HG02763 (cell line): ENCODE results near the gene TNIP1.

Experiments used
- ATAC-seq: cut with Tn5 transposase; IDR thresholded peaks from one replicate; pipeline ENCODE4 v1.9.1; 2021; ENCODE audit warnings: mild to moderate bottlenecking, moderate library complexity; ENCODE audit not compliant: unreplicated experiment

The TNIP1 gene

DNA sequence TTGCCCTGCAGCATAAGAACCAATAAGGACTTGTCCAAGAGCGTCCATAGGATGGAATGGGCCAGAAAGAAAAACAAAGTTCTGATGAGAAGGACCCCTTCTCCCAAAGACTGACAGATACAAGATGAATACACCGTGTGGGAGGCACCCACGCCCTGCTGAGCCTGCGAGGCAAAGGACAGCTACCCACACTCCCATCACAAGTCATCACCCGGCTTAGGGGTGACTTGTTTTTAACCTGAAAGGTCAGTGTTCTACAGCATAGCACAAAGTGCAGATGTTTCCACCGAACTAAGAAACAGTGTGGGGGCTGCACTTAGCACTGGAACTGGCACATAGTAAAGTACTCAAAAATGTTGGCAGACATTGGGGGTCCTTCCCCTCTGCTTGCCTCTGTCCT is 13.9 kb downstream of the TNIP1 start:
- no peak for ATAC-seq

DNA sequence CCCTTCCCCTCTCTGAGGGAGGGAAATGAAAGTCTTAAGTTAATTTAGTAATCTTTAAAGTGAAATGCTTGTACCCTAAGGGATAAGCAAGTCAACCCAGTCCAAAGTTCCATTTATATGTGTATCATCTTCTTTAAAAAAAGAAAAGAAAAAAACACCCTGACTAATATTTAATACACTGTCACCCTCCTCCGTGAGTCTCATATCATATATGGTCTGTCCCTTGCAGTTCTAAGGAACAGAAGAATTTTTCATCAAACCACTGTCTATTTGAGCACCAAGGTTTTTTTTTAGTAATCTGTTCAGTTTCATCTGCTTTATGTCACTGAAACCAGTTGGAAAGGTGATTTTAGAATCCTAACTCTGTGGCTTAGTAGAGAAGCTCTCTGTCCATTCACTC is 15.2 kb downstream of the TNIP1 start:
- ATAC-seq: no peak

DNA sequence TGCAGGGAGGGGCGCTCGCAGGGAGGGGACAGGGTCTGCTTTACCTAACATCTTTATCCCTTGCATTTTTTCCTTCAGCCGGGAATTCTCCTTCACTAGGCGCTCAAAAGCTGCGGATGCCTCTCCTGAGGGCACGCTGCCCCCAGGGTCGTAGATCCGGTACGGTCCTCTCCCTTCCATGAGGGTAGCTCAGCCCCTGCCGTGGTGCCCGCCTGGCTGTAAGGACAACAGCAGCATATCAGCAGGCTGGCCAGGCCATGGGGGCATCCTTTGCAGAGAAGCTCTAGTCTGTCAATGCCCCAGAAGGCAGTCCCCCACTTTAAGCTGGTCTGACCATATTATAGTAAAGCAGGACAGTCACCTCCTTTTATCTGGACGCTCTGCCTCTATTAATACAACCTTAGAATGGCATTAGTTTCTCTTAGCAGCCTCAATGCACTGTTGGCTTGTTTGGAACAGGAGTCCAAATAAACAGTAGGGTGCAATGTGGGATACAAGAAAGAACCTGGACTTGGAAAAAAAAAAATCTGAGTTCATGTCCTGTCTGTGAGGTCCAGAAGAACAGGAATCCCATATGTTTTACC is 15.8 kb downstream of the TNIP1 start:
- no peak for ATAC-seq

DNA sequence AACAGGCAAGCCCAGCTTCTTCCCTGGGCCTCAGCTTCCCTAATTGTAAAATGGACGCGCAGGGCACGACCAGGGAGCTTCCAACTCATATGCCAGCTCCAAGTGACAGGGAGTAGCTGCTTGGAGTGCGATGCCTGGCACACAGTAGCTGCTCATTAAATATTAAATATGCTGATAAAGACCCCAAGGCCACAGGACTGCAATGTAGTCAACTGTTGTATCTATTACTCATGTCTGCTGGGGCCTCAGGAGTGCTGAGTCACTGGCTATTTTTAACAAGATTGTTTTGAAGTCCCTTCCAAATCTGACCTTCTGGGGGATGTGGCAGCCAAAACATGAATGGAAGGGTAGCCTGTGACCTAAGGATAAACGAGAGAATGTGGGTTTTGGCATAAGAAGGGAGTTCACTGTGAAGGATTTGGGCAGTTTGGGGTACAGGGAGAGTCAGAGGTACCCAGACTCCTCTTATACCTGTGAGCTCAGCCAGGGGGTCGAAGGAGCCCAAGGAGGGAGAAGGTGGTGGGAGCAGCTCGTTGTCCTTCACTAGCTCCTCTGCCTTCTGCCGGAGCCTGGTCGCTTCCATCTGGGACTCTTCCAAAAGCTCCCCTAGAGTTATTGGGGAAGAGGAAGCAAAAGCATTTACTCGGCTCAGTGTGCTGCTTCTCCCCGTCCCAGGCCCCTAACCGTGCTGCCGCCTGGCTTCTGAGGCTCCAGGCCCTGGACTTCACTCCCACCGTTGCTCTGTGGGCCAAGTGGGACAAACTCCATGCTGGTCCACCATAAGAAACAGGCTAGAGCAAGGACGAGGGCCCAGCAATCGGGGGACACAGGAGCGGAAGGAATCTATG is 17.5 kb downstream of the TNIP1 start:
- no peak for ATAC-seq

DNA sequence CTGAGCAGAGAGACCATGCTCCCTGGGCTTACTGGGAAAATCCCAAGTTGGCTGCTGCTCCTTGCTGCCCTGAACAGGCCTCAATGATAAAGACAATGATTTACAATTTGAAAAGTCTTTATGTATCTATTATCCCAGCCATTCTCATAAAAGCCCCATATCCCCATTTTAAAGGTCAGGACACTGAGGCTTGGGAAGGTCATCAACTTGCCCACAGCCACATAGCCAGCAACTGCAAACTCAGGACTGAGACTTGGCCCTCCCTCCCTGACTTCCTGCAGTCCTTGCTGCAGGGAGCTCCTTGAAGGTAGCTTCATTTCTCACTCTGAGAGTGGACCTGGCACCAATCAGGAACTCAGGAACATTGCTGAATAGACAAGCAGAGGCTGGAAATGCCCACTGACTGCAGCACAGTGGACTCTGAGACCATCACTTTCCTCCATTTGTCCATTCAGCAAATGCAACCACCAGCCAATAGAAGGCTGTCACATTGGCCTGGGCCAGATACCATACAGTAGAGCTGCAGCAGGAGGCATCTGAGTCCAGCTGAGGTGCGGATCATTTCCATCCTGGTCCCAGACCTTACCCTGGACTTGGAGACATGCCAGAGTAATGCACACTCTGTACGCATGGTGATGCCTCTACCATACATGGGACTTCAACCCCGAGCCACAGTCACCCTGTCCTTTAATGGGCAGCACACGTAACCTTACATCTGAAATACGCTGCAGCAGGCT is 18.3 kb downstream of the TNIP1 start:
- no peak for ATAC-seq

DNA sequence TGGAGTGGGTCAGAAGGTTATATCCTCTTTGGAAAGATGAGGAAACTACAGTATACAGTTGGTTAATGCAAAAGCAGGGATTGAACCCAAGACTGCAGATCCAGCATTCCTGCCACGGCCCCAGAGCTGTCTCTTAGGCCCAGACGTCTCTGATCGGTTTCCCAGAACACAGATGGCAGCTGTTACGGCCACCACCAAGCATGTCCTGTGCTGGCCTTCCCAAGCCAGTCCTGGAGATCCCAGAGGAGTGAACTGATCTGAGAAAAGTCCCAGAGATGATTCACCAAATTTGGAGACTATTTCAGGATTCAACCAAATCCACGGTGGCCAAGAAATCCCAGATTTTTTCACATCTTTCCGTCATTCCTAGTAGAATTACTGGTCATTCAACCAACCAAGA is 20.1 kb downstream of the TNIP1 start:
- ATAC-seq: no peak

DNA sequence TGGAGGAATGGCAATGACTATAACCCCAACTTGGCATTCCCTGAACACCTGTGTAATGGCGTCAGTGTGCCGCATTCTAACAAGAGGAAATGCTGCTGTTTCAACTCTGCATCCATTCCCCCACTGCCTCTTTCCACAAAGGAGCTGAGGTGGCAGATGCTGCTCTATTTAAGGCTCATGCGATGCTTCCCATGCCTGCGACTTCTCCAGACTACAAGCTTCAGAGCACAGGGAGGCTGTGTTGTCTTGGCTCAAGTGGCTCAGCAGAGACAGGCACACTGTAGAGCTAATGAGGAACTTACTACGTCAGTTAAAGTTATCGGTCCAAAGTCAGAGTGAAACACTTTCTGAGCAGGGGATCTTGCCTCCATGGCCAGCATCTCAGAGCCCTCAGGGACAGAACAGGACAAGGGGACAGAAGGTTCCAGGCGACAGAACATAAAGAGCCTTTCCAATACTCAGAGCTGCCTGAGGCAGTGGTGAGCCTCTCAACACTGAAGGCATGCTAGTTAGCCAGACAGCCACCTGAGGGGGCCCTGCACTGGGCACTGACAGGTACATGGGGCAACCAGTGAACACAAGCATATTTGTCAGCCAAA is 21.8 kb downstream of the TNIP1 start:
- ATAC-seq: no peak

DNA sequence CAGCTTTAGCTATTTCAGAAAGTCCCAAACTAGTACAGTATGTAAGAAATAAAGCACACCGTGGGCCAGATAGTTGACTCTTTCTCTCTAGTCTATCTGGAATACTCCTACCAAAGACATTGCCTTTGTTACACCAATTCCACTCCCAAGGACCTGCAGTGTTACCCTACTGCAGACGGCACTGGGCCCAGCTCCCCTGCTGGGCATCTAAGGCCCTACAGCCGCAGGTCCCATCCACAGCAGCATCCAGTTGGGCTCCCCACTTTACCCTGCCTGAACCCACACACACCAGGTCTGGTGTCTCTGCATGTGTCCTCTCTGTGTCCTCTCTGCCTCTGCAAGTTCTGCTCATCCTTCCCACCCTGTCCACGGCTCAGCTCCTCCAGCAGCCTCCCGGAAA is 22.5 kb downstream of the TNIP1 start:
- no peak for ATAC-seq

DNA sequence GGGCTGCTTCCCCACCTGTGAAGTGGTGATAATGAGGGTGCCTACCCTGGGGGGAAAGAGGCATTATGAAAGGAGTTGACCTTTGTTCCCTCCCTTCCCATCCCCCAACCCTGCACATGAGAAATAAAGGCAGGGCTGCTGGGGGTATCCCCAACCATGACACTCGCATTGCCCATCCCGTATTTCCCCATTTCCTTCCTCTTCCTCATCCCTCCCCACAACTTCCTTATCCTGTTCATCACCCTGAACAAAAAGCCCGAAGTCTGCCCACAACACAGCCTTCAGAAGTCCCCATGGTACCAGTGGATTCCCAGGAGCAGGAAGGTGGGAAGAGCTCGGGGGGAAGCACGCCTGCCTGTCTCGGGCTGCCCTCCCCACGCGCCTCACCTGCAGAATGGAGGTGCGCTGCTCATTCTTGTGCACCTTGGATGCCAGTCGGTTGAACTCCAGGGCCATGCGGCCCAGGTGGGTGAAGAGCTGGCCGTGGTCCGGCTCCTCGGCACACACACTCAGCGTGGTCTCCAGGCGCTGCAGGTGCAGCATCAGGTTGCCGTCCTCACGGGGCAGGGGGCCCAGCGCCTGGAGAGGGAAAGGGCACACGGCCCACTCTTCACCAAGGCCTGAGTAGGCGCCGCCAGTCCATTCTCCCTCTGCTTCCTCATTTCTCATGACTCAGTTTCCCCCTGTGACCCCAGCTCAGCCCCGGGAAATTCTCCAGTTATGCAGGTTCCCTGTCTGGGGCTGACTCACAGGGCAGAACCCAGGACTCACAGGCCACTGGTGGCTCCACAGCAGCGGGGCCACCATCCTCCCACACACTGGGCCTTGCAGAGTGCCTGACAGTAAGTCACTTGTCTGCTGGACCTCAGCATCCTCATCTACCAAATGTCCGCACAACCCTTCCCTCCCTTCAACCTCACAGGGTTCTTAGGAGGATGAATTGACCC is 24.2 kb downstream of the TNIP1 start:
- no peak for ATAC-seq

DNA sequence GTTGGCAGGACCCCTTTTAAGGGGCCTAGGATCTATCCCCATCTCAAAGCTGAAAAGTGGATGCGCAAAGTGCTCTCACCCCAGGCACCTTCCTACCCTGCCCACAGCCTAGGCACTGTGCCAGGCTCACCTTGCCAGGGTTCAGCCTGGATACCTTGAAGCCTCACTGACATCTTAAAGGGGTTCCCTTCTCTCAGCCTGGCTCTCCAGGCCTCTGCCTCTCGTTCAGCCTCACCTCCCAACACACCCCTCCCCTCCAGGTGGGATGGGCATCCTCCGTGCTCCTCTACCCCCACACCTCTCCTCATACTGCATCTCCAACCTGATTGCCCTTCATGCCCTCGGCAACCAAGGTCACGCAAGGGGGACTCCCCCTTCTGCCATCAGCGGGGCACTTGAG is 25.5 kb downstream of the TNIP1 start:
- ATAC-seq: no peak

DNA sequence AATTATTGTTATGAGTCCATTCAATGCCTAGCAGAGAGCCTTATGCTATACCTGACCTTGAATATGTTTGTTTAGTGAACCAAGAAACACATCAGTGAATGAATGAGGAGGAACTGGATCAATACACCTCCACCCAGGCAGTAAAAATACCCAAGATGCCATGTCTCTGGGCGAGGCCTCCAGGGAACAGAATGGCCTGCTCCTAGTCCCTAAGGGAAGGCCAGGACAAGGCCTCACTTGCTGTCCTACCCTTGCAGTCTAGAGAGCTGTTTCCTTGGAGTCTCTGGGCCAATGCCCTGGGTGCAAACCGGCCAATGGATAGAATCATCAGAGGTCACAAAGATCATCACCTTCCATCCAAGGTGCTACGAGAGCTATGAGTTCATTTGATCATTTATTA is 26.1 kb downstream of the TNIP1 start:
- no peak for ATAC-seq

DNA sequence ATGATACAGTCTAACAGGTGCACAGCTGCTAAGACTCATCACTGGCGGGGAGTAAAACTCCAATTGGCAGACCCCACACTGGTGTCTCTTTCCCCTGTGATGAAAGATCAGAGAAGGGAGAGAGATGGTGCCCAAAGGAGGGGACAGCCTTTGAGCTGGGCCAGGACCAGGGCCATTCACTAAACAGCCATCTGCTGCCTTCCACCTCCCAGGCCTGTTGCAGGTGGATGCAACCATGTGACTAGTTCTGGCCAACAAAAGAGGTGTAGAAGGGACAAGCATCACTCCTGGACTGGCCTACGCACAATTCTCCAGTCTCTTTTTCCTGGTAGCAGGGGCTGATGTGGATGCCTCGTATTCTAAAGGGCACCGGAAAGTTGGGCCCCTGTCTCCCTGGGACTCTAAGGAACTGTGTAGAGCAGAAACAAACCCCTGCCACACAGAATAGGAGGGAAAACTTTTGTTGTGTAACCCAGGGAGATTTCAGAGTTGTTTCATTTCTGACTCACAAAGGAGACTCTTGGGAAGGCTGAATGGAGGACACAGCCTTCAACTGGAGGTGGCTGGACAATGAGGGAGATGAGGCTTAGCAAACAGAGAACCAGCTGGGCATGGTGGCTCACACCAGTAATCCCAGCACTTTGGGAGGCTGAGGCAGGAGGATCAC is 26.9 kb downstream of the TNIP1 start:
- ATAC-seq: no peak

DNA sequence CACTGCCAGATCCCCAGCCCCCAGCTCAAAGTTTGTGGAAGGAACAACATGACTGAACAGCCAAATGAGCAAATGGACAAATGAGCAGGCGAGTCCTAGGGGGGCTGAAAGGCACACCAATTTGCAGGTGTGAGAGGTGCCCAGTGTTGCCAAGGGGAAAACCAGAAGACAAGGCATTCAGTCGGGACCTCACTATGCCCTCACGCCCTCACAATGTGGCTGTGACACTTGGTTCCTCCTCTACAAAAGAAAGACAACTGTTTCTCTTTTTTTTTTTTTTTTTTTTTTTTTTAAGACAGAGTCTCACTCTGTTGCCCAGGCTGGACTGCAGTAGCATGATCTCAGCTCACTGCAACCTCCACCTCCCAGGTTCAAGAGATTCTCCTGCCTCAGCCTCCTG is 28.0 kb downstream of the TNIP1 start:
- ATAC-seq: no peak

DNA sequence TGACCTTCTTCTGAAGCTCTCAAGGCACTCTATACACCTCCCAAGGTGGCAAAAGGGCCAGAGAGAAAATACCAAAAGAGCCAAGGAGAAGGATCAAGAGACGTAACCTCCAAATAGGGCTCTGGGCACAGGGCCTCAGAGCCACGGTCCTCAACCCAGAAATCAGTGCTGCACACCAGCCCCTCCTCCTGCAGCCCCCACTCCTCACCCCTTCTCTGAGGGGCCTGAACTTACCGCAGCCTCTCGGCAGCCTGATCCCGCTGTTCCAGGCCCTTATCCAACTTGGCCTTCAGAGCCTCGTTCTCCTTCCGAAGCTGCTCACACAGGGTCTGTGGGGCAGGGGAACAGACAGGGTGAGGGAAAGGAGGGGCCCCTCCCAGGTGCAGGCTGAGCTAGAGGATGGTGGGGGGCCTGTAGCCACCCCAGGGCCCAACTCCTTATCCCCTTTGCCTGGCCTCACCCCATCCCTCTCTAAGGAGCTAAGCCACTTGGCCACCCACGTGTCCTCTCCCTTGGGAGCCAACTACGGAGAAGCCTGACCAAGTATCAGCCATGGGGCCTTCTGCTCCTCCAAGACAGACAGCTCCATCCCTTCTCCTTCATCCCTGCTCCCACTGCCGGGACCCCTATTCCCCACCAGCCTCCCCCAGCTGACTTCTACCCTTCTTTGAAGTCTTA is 28.8 kb downstream of the TNIP1 start:
- ATAC-seq: no peak

DNA sequence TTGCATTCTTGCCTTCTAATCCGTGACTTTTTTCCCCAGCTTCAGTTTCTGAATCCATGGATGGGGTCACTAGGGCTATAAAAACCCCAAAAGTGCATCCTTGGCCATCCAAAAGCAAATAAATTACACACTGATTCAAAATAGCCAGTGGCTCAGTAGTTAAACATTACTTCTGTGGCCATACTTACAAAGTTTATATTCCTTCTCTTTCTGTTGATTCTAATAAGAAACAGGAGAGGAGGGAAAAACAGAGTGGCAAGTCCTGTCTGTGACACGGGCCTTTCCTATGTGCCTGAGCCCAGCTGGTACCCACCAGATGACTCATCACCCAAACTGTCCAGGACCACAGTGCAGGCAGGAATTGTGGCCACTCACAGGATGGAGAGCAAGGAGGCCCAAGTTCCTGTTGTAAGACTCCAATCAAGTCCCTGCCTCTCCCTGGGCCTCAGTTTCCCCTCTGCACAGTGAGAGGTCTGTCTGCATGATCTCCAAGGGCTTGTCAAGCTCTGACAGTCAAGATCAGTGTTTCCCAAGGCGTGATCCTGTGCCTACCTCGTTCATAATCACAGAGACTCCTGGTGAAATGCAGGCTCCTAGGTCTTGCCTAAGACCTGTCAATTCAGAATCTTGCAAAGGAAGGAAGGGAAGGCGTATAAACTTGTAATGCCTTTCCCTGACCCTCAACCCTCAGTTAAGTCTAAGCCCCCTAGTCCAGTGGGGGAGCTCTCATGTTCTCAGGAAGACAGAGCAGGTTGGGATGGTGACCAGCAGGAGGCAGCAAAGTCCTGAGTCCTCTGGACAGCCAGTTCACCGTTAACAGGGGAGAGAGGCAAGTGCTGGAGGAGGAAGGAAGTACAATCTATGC is 29.5 kb downstream of the TNIP1 start:
- ATAC-seq: peak; percentile 67

DNA sequence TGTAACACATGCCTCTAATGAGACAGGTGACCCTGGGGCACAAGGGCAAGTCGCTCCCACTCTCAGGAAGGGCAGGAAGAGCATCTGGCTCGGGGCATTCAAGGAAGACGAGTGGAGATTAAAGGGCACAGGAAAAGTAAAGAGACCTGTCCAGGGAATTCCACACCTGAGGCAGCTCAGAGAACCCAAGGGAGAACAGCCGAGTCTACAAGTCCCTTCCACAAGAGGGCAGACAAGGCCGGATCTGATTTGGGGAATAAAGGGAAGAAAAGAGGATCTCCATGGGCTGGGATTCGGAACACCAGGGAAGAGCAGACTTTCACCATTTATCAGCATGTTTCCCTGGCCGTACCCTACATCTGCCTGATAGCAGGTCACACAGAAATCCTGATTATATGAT is 32.3 kb downstream of the TNIP1 start:
- ATAC-seq: no peak

DNA sequence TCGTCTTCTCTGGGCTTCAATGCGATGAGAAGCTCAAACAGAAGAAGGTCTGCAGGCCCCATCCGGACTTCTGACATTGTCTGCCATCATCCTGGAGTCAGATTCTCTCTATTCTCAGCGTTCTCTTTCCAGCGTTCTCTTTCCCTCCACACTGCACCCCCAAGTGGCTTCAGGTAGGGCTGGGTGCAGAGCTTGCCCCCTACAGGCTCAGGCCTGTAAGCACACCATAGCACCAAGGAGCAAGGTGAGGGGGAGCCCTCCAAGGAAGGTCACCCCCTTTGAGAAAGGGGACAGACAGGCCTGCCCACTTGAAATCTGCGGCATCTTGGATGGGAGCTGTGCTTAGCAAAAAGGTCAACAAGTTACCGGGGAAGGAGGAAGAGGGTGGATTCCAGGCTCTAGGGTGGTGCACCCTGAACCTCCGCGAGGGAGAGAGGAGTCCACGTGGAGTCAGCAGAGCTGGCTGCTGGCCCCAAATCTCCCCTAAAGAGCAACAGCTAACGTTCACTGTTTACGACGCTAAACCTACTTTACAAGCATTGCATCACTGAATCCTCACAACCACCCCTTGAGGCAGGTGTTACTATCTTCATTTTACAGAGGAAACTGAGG is 32.9 kb downstream of the TNIP1 start:
- no peak for ATAC-seq

DNA sequence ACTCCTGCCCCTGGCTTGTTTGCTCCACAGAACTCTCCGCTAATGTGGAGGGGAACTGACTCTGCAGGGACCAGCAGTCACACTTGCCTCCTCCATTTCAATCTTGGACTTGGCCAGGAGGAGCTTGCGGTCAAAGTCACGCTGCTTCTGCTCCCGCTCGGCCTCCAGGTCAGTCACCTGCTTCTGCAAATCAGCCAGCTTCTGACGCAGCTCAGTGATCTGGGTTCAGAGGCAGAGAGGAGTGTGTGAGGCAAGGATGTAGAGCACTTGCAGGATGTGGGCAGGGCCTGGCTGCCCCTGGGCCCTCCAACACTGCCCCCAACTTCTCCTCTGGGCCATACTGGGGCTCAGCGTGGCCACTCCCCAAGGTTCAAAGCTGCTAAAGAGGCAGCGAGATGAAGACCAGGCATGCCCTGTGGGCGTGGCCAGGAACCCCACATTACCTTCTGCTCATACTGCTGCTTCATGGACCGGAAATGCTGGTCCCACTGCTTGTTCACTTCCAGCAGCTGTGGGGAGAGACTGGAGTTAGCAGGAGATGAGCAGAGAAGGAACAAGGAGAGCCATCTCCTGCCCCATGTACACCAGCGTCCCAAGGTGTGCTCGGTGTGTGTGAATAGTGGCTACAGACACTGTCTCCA is 38.3 kb downstream of the TNIP1 start:
- ATAC-seq: no peak
